HG03097 (cell line): Measurements from ENCODE around the gene C8G.

Experiments
- ATAC-seq: cut with Tn5 transposase; IDR thresholded peaks from one replicate; pipeline ENCODE4 v1.9.1; 2021; ENCODE audit not compliant: unreplicated experiment, low FRiP score

The C8G gene

GRCh38 chr9:136980669-136981478, 35.8 kb downstream of the C8G start:
- no peak for ATAC-seq

DNA sequence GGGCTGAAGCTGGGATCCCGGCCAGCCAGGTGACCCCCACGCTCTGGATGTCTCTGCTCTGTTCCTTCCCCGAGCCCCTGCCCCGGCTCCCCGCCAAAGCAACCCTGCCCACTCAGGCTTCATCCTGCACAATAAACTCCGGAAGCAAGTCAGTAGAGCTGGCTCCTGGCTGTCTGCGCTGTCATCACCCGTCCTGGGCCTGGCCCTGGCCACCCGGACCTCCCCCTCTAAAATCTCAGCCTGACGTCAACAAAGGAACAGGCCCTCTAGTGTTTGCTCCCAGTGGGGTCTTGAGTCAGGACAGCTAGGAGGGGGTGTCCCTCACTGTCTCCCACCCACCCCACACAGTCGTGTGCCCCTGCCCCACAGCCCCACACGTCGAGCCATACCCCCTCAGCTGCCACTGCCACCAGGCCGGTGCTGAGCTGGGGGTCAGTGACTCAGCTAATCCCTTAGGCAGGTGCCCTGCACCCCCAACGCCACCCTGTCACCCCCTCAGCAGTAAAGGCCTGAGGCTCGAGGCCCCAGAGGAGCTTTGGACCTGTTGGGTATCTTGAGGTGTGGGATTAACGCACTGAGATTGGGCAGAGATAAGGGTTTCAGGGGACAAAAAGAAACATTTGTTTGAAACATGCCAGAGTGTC, 36.7 kb downstream of the C8G start:
- no peak for ATAC-seq

- no peak for ATAC-seq
Observed at GRCh38 chr9:136982232-136983051, 37.4 kb downstream of the C8G start, which contains the start of gene LCNL1. LCNL1 (plus strand) TSS chr9:136982993; CDS start chr9:136983587, 594 bp downstream.

GRCh38 chr9:136983167-136983566, 38.1 kb downstream of the C8G start:
- no peak for ATAC-seq

GRCh38 chr9:136983656-136984314, 38.7 kb downstream of the C8G start:
- ATAC-seq = no peak

GRCh38 chr9:136984464-136985026, 39.5 kb downstream of the C8G start:
- ATAC-seq = no peak

DNA sequence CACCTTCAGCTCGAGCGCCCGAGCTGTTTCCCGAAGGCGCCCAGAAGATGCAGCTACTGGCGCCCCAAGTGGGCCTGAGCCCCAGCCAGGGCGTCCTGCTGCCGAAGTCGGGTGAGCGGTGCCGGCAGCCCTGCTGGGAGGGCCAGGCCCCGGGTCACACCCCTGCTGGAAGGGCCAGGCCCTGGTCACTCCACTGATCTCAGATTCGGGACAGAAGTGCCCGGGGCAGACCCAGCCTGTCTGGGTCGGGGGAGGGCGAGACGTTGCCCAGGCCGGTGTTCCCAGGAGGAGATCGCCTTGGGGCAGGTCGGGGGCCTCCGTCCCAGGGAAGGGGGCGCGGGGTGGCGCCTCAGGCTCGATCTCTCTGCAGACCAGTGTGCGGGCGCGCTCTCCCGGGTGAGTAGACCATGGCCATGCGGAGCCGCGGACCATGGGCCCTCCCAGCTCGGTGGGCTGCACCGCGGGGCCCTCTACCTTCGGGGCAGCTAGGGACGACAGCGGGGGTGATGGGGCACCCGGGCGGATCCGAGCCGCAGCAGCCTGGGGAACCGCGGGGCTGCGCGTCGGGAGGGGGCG, 40.1 kb downstream of the C8G start:
- no peak for ATAC-seq

- ATAC-seq = no peak
Observed at GRCh38 chr9:136985853-136986252, 40.8 kb downstream of the C8G start.

- ATAC-seq = no peak
Observed at GRCh38 chr9:136988872-136989271, 43.8 kb downstream of the C8G start.

DNA sequence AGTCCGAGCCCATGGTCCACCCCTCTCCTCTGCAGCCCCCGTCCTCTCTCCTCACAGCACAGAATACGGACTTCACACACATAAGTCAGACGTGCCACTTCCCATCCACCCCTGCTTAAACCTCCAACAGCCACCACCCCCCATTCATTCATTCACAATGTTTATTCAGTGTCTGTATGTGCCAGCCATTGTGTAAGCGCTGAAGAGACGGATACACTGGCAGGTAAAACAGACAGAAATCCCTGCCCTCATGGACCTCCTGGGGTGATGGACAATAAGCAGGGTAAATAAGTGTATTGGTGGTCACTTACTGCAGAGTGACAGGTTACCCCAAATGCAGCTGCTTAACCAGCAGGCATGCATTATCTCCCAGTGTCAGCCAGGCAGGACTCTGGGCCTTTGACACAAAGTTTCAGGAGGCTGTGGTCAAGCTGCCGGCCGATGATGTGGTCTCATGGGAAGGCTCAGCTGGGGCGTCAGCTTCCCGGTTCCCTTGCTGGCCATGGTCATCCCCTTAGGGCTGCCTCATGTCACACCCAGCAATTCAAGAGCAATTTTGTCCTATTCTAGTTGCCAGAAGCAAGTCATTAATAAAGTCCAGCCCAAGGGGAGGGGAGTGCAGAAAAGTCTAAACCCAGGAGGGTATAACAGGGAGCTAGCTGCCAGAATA, 45.3 kb downstream of the C8G start:
- ATAC-seq = no peak

DNA sequence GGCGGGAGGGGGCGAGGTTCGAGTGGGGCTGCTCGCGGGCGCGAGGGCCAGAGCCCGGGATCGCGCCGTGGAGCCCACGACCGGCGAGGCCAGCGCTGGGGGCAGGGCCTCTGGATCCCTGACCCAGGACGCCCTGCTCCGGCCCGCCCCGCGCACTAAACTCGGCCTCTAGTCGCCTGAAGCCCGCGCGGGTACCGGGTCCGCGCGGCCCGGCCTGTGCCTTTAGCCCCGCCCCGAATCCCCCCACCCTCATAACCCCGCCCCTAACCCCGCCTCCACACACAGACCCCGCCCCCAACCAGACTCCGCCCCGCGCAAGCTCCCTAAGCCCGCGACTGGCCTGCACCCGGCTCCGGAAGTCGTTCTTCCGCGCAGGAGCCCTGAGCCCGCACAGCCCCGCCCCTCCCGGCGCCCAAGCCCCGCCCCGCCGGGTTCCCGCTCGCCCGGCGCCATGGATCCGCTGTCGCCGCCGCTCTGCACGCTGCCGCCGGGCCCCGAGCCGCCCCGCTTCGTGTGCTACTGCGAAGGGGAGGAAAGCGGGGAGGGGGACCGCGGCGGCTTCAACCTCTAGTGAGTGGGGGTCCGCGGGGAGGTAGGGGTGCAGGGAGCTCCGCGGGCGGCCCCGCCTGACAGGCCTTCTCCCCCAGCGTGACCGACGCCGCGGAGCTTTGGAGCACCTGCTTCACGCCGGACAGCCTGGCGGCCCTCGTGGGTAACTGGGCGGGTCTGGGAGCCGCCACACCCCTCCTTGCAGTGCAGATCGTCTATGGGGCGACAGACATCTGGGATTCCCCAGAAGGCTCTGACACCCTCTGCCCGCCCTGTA, 47.2 kb downstream of the C8G start, which contains the start of gene PAXX:
TSS of gene PAXX (plus strand) at position 430 of the 826 bp plus-strand sequence. CDS start at position 452, 22 bp downstream.
- peak; percentile 65 for ATAC-seq

GRCh38 chr9:136992819-136993369, 47.9 kb downstream of the C8G start:
- ATAC-seq = no peak

DNA sequence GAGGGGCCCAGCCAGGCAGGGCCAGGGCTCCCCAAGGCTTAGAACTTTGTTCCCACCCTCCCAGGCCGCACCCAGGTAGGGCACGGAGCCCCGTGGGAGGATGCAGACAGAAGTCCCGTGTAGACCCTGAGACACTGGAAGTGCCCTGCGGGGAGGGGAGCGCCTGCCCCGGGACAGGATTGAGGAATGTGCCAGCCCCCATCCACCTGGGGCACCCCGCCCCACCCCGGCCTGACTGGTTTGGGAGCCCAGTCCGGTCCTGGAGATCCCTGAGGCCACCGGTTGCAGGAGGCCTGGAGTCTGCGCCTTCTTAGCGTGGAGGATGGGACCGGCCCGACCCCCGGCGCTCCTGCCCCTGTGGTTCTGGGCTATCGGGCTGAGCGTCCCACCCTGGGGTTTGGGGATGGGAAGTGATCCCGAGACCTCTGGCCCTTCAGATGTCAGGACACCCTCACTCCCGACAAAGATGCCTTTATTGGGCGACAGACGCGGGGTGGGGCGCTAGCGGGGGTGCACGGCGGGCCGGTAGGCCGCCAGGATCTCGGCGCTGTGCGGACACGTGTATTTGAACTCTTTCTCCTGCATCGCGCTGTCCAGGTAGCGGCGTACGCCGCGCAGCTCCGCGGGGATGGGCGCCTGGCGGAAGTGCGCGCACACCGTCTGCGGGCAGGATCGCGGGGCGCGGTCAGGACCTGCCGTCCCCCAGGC, 49.3 kb downstream of the C8G start:
- ATAC-seq = no peak

- no peak for ATAC-seq
Observed at GRCh38 chr9:136994888-136995230, 49.8 kb downstream of the C8G start.

DNA sequence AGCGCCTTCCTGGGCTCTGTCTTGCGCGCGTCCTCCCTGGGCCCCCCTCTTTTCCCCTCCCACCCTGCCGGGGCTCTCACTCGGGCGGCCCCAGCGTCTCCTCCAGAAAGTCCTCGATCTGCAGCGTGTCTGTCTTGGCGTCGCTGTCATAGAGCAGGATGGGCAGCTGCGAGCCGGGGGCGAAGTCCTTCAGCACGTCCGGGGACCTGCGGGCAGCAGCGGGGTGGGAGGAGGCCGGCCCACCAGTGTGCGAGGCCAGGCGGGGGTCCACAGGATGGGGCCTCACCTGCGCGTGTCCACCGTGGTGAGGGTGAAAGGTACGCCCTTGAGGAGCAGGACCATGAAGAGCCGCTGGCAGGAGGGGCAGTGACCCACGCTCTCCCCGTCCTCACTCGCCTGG, 50.3 kb downstream of the C8G start:
- no peak for ATAC-seq

DNA sequence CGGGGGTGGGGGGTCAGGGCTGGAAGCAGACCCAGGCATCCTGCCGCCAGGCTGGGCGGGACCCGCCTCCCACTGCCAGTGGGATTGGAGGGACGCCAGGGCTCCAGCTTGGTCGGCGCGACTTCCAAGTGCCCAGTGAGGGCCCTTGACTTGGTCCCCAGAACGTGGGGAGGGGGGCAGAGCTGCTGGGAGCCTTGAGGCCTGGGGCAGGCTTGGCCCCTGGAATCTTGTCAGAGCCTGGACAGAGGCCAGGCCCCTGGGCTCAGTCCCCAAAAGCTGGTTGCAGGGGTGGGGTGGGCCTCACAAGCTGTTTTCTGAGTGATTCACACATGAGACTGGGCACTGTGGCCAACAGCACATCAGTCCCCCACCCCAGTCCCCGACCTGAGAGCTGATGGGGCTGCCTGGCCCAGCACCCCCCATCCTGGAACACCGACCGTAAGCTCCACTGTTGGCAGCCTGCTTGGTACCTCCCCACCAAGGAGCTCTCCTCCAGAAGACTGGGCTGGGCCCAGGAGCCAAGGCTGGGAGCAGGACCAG, 50.8 kb downstream of the C8G start:
- no peak for ATAC-seq
